NCI-H2029 (cell line): ENCODE measurements around the gene CCIN.
"Not testable (repeated sequence)": the region's sequence is repeated elsewhere in the genome, so short reads cannot be mapped to it uniquely, and the experiment has no call there.

Experiments
- DNase-seq: peaks from one replicate; lab custom pipeline; 2025; lab: John Stamatoyannopoulos, UW

CCIN gene

GRCh38 chr9:36160126-36160525 lies 9.1 kb upstream of the CCIN start:
- DNase-seq = not testable (repeated sequence)

GRCh38 chr9:36161187-36161586 lies 8.0 kb upstream of the CCIN start:
- DNase-seq = no peak

GRCh38 chr9:36162211-36162738 lies 6.9 kb upstream of the CCIN start:
- DNase-seq = no peak

GRCh38 chr9:36163049-36163785 lies 6.0 kb upstream of the CCIN start:
- no peak for DNase-seq

- DNase-seq = no peak
Observed at GRCh38 chr9:36163786-36164170, 5.4 kb upstream of the CCIN start.

GRCh38 chr9:36164372-36164771 lies 4.8 kb upstream of the CCIN start:
- no peak for DNase-seq

GRCh38 chr9:36164989-36165388 lies 4.2 kb upstream of the CCIN start:
- DNase-seq = no peak

GRCh38 chr9:36165826-36166167 lies 3.4 kb upstream of the CCIN start:
- DNase-seq = no peak

GRCh38 chr9:36166168-36166927 lies 2.8 kb upstream of the CCIN start:
- peak; percentile 75 for DNase-seq

- no peak for DNase-seq
Observed at GRCh38 chr9:36169708-36170107, 520 bp downstream of the CCIN start.

GRCh38 chr9:36170531-36170930 lies 1.3 kb downstream of the CCIN start:
- DNase-seq = no peak

GRCh38 chr9:36173861-36174260 lies 4.7 kb downstream of the CCIN start:
- DNase-seq = no peak

- DNase-seq = no peak
Observed at GRCh38 chr9:36174271-36174670, 5.1 kb downstream of the CCIN start.

GRCh38 chr9:36174731-36175130 lies 5.5 kb downstream of the CCIN start:
- DNase-seq = no peak

GRCh38 chr9:36175209-36175608 lies 6.0 kb downstream of the CCIN start:
- DNase-seq = not testable (repeated sequence)

- not testable (repeated sequence) for DNase-seq
Observed at GRCh38 chr9:36176496-36176895, 7.3 kb downstream of the CCIN start.

GRCh38 chr9:36177571-36177970 lies 8.4 kb downstream of the CCIN start:
- no peak for DNase-seq

GRCh38 chr9:36180243-36180642 lies 11.1 kb downstream of the CCIN start:
- not testable (repeated sequence) for DNase-seq

- DNase-seq = no peak
Observed at GRCh38 chr9:36187414-36187813, 18.2 kb downstream of the CCIN start.

- no peak for DNase-seq
Observed at GRCh38 chr9:36188212-36188611, 19.0 kb downstream of the CCIN start.

- no peak for DNase-seq
Observed at GRCh38 chr9:36189976-36190375, 20.8 kb downstream of the CCIN start.

GRCh38 chr9:36190388-36191289 lies 21.5 kb downstream of the CCIN start, which contains the start of gene CLTA:
TSS of gene CLTA (plus strand) at chr9:36190921. CDS start at chr9:36191057, 136 bp downstream.
- DNase-seq = peak; percentile 98
